K562 (cell line): ENCODE results near the gene OPA3. TPM values are rescaled to one million over a fixed set of nuclear protein-coding genes. Genes with fewer than 3 reads are reported as not detected.

ENCODE experiments used
- EHMT2 ChIP-seq: fragments of 450-650 bp; IDR thresholded peaks from 2 replicates; pipeline ENCODE4 v1.6.1; 2018; ENCODE audit warnings: antibody characterized with exemption
- FOXK2 ChIP-seq, 2 experiments: fragments of 450-650 bp; IDR thresholded peaks in 1 of 2; conservative IDR thresholded peaks in 1 of 2; 2 replicates each; pipeline ENCODE4 v1.6.1; 2016; ENCODE audit warnings: low read depth in 2 of 2, mild to moderate bottlenecking in 1 of 2
- HCFC1 ChIP-seq: IDR thresholded peaks from 2 replicates; pipeline ENCODE4 v1.6.1; 2012; ENCODE audit warnings: low read depth, low read length, improper control_type of control experiment
- KLF6 ChIP-seq: fragments of 250-450 bp; sonication (Bioruptor Pico); IDR thresholded peaks from 2 replicates; pipeline ENCODE4 v1.4.0; 2020; ENCODE audit warnings: mild to moderate bottlenecking, moderate library complexity, borderline replicate concordance
- MAZ ChIP-seq, 2 experiments: fragments of 450-650 bp in 1 of 2; sonication (generic) in 1 of 2; formaldehyde crosslinking; IDR thresholded peaks in 1 of 2; conservative IDR thresholded peaks in 1 of 2; 2 replicates each; pipeline versions ENCODE4 v1.4.0 to v1.5.0; 2020; ENCODE audit warnings: mild to moderate bottlenecking in 1 of 2, missing genetic modification reagents in 1 of 2
- MTA3 ChIP-seq: fragments of 450-650 bp; formaldehyde crosslinking; IDR thresholded peaks from 2 replicates; pipeline ENCODE4 v1.6.1; 2017; ENCODE audit warnings: mild to moderate bottlenecking, borderline replicate concordance
- POLR2B ChIP-seq: fragments of 450-650 bp; IDR thresholded peaks from 2 replicates; pipeline ENCODE4 v1.6.1; 2018; ENCODE audit warnings: low read depth; ENCODE audit not compliant: partially characterized antibody
- RFX1 ChIP-seq: fragments of 450-650 bp; IDR thresholded peaks from 2 replicates; pipeline ENCODE4 v1.6.1; 2016; ENCODE audit warnings: mild to moderate bottlenecking, moderate library complexity
- RUNX1 ChIP-seq: sonication (generic); IDR thresholded peaks from 2 replicates; pipeline ENCODE4 v1.6.1; 2016; ENCODE audit warnings: antibody characterized with exemption, low read depth
- TEAD1 ChIP-seq, 2 experiments: fragments of 450-650 bp in 1 of 2; sonication (generic) in 1 of 2; formaldehyde crosslinking; IDR thresholded peaks; 2 replicates each; pipeline versions ENCODE4 v1.4.0 to v1.8.0; 2020 to 2022; ENCODE audit warnings: mild to moderate bottlenecking in 2 of 2, missing genetic modification reagents in 1 of 2
- ZNF324 ChIP-seq: fragments of 250-450 bp; sonication (Bioruptor Pico); IDR thresholded peaks from 2 replicates; pipeline ENCODE4 v1.4.0; 2020; ENCODE audit warnings: mild to moderate bottlenecking
- ZNF507 ChIP-seq: conservative IDR thresholded peaks from 2 replicates; pipeline ENCODE4 v1.6.1; 2017; ENCODE audit warnings: missing genetic modification characterization, missing compliant biosample characterization
- polyA plus RNA-seq, 8 experiments: library from polyadenylated mRNA; depleted of rRNA in 4 of 8; stranded (reverse) in 5 of 8; unstranded in 3 of 8; fragments of >200 nt; fragmentation: Nextera tagmentation in 2 of 8; fragmentation: Illumina TruSeq in 1 of 8; extraction: Ambion mirVana in 2 of 8; extraction: Trizol in 1 of 8; gene quantifications; 2 replicates each; pipeline versions ENCODE4 v1.2.1 to v1.2.3, GENCODE V29; 2011 to 2014; ENCODE audit warnings: inconsistent platforms in 1 of 8, missing spikeins in 1 of 8
- total RNA-seq, 7 experiments: library from RNA; depleted of rRNA in 6 of 7; stranded (reverse); fragments of >200 nt in 6 of 7; fragmentation: Illumina TruSeq in 2 of 7; extraction: Trizol in 2 of 7; gene quantifications; 2 replicates each; pipeline versions ENCODE4 v1.2.1 to v1.2.3, GENCODE V29; 2011 to 2021; ENCODE audit warnings: low replicate concordance in 1 of 7
- TF ChIP-seq, protein P1 (sequence below): fragments of 200-800 bp; sonication (Bioruptor generic); IDR thresholded peaks from 2 replicates; pipeline ENCODE4 v1.6.1; 2017; ENCODE audit warnings: missing genetic modification characterization, missing compliant biosample characterization
- TF ChIP-seq, protein P2 (sequence below): sonication (generic); formaldehyde crosslinking; IDR thresholded peaks from 2 replicates; pipeline ENCODE4 v1.8.0; 2022; ENCODE audit warnings: mild to moderate bottlenecking, missing genetic modification reagents
- TF ChIP-seq, protein P3 (sequence below), 2 experiments: fragments of 200-800 bp in 1 of 2; sonication (Bioruptor generic) in 1 of 2; sonication (generic) in 1 of 2; formaldehyde crosslinking in 1 of 2; IDR thresholded peaks in 1 of 2; conservative IDR thresholded peaks in 1 of 2; 2 replicates each; pipeline versions ENCODE4 v1.5.0 to v1.6.1; 2016 to 2020; ENCODE audit warnings: missing compliant biosample characterization in 1 of 2, missing genetic modification characterization in 1 of 2, missing genetic modification reagents in 1 of 2
- TF ChIP-seq, protein P4 (sequence below), 3 experiments: IDR thresholded peaks in 2 of 3; conservative IDR thresholded peaks in 1 of 3; 2 replicates each; pipeline ENCODE4 v1.5.1; 2011 to 2012; ENCODE audit warnings: low read length in 3 of 3, mild to moderate bottlenecking in 3 of 3, control low read depth in 2 of 3, improper control_type of control experiment in 1 of 3, inconsistent platforms in 1 of 3, low read depth in 1 of 3, mixed read lengths in 1 of 3, moderate library complexity in 1 of 3; ENCODE audit not compliant: insufficient read depth in 2 of 3

OPA3 gene
- total and polyA plus RNA-seq, 9 of the 15 experiments (the other 6 are each of a cell fraction or from before 2014, with no cell fraction given) = 1.4 to 18.8 (median 9.0) TPM

DNA sequence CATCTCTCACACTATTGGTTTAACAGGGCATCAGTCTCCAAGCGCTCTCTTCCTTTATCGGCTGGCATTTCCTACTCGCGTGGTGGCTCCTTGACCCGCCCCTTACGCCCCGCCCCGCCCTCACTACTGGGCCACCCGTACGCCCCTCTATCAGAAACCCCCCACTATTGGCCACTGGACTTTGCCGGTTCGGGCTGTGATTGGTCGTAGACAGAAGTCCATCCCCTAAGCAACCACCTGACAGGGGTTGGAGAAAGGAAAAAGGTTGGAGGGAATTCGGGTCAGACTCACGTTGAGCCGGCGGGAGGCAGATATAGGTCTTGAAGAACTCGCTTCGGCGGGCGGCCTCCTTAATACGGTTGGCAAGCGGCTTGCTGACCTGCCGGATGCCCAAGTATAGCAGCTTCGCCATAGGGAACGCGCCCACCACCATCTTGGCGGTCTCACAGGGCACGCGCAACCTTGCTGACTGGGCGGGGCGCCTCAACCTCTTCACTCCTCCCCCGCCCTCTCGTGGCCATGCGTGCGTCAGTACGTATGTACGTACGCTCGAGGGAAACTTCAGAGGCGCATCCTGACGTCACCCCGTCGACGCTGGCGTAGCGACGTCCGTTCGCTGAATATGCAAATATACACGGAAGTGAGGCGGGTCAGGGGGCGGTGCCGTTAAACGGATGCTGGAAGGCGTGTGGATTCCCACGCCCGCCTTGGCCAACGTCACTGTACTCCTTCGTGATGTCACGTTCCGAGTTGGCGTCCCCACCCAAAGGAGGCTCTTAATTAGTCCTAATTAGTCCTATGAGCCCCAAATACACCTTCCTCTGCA lies at the start of gene OPA3 (continued):
- TF ChIP-seq RFX1 = peak; percentile 77
- peak; percentile 90 to 98 for TF ChIP-seq MAZ (CRISPR knock-in tag; conservative IDR thresholded peaks at IDR 0.05 in 1 of 2, IDR thresholded peaks at IDR 0.05 in 1 of 2)
- TF ChIP-seq, protein P1, sequence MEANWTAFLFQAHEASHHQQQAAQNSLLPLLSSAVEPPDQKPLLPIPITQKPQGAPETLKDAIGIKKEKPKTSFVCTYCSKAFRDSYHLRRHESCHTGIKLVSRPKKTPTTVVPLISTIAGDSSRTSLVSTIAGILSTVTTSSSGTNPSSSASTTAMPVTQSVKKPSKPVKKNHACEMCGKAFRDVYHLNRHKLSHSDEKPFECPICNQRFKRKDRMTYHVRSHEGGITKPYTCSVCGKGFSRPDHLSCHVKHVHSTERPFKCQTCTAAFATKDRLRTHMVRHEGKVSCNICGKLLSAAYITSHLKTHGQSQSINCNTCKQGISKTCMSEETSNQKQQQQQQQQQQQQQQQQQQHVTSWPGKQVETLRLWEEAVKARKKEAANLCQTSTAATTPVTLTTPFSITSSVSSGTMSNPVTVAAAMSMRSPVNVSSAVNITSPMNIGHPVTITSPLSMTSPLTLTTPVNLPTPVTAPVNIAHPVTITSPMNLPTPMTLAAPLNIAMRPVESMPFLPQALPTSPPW (CRISPR knock-in tag) = peak; percentile 77
- no peak for TF ChIP-seq RUNX1
- peak in 1 of 2 experiments; percentile 81; a peak in 1 of 4 replicates for TF ChIP-seq TEAD1 (CRISPR knock-in tag; IDR thresholded peaks at IDR 0.05)
- TF ChIP-seq ZNF324 (CRISPR knock-in tag) = no peak
- TF ChIP-seq, protein P2, sequence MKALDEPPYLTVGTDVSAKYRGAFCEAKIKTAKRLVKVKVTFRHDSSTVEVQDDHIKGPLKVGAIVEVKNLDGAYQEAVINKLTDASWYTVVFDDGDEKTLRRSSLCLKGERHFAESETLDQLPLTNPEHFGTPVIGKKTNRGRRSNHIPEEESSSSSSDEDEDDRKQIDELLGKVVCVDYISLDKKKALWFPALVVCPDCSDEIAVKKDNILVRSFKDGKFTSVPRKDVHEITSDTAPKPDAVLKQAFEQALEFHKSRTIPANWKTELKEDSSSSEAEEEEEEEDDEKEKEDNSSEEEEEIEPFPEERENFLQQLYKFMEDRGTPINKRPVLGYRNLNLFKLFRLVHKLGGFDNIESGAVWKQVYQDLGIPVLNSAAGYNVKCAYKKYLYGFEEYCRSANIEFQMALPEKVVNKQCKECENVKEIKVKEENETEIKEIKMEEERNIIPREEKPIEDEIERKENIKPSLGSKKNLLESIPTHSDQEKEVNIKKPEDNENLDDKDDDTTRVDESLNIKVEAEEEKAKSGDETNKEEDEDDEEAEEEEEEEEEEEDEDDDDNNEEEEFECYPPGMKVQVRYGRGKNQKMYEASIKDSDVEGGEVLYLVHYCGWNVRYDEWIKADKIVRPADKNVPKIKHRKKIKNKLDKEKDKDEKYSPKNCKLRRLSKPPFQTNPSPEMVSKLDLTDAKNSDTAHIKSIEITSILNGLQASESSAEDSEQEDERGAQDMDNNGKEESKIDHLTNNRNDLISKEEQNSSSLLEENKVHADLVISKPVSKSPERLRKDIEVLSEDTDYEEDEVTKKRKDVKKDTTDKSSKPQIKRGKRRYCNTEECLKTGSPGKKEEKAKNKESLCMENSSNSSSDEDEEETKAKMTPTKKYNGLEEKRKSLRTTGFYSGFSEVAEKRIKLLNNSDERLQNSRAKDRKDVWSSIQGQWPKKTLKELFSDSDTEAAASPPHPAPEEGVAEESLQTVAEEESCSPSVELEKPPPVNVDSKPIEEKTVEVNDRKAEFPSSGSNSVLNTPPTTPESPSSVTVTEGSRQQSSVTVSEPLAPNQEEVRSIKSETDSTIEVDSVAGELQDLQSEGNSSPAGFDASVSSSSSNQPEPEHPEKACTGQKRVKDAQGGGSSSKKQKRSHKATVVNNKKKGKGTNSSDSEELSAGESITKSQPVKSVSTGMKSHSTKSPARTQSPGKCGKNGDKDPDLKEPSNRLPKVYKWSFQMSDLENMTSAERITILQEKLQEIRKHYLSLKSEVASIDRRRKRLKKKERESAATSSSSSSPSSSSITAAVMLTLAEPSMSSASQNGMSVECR (CRISPR knock-in tag) = 0 out of 2 replicates have a peak, but pooled peaks have one; percentile 62
- TF ChIP-seq, protein P3, sequence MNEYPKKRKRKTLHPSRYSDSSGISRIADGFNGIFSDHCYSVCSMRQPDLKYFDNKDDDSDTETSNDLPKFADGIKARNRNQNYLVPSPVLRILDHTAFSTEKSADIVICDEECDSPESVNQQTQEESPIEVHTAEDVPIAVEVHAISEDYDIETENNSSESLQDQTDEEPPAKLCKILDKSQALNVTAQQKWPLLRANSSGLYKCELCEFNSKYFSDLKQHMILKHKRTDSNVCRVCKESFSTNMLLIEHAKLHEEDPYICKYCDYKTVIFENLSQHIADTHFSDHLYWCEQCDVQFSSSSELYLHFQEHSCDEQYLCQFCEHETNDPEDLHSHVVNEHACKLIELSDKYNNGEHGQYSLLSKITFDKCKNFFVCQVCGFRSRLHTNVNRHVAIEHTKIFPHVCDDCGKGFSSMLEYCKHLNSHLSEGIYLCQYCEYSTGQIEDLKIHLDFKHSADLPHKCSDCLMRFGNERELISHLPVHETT (CRISPR knock-in tag; conservative IDR thresholded peaks at IDR 0.05 in 1 of 2, IDR thresholded peaks at IDR 0.05 in 1 of 2) = peak in 1 of 2 experiments; percentile 73; a peak in 1 of 4 replicates
- TF ChIP-seq FOXK2 (conservative IDR thresholded peaks at IDR 0.05 in 1 of 2, IDR thresholded peaks at IDR 0.05 in 1 of 2; ENCODE audit: low read depth in 2 of 2) = peak; percentile 76 to 78
- TF ChIP-seq, protein P4, sequence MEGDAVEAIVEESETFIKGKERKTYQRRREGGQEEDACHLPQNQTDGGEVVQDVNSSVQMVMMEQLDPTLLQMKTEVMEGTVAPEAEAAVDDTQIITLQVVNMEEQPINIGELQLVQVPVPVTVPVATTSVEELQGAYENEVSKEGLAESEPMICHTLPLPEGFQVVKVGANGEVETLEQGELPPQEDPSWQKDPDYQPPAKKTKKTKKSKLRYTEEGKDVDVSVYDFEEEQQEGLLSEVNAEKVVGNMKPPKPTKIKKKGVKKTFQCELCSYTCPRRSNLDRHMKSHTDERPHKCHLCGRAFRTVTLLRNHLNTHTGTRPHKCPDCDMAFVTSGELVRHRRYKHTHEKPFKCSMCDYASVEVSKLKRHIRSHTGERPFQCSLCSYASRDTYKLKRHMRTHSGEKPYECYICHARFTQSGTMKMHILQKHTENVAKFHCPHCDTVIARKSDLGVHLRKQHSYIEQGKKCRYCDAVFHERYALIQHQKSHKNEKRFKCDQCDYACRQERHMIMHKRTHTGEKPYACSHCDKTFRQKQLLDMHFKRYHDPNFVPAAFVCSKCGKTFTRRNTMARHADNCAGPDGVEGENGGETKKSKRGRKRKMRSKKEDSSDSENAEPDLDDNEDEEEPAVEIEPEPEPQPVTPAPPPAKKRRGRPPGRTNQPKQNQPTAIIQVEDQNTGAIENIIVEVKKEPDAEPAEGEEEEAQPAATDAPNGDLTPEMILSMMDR (IDR thresholded peaks at IDR 0.05 in 2 of 3, conservative IDR thresholded peaks at IDR 0.05 in 1 of 3; ENCODE audit: insufficient read depth in 2 of 3, low read depth in 1 of 3, low read length in 3 of 3) = peak in 1 of 3 experiments; percentile 2; a peak in 1 of 6 replicates
- peak; percentile 56 for TF ChIP-seq HCFC1
- 0 out of 2 replicates have a peak, but pooled peaks have one; percentile 7 for TF ChIP-seq EHMT2
- TF ChIP-seq MTA3 = peak; percentile 98
- TF ChIP-seq KLF6 (CRISPR knock-in tag) = peak; percentile 40; the same call in 1 of the 2 replicates
- peak; percentile 80 for TF ChIP-seq POLR2B
- no peak for TF ChIP-seq ZNF507 (tag)
